ENCODE results near the gene C17orf113. TPM values are rescaled to one million over a fixed set of nuclear protein-coding genes. Genes with fewer than 3 reads are reported as not detected.

C17orf113 gene
- total RNA-seq, 1 experiment from 2014 or later: 0.74 TPM

DNA sequence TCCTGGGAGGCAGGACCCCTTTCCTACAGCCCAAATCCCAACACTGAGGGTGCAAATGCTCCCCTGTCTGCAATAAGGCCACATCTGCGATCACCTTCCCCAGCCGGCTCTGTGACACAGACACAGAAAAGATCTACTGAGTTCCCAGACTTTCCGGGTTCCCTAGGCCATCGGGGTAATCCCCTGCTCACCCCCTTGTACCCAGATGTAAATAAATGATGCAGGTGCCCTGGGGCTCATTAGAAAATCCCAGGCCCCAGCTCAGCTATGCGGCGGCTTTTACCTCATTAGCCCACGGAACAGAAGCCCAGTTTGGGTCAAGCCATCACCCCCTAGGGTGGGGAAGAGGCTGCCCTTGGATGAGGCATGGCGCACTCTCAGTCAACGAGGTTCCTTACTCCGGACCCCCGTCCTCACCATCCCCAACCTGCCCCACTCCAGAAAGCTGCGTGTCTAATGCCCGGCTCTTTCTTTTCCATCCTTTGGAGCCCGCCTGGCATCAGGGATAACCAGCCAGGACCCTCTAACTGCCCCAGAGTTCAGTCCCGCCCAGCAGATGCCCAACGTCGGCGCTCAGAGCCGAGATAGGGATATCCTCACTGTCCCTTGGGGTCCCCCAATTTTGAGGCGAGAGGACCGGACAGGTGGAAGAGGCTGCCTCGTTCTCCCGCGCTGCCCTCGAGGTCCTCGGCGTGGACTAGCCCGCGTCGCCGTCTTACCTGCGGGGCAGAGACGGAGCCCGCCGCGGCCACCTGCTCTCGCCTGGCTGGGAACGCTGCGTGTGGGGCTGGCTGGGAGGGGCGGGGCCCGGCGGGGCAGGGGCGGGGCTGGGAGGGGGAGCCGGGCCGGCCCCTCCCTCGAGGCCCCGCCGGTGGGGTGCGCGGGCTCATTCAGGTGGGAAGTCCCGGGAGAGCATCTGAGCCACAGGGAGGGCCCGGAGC, 47.6 kb upstream of the C17orf113 start, which contains the start of gene ZNF385C:
ZNF385C (minus strand) TSS at position 783 of the 941 bp plus-strand sequence. CDS start 35,417 bp downstream, outside the sequence.
- Histone ChIP-seq H3K27ac (ENCODE audit: low read length) (no peak within 1 kb of the TSS), H3K36me3 (ENCODE audit: control insufficient read depth, insufficient read depth, low read length) (no peaks in the 10 kb centered on the region), H3K4me3 (ENCODE audit: low read depth in 2 of 2, low read length in 2 of 2) (no peak within 1 kb of the TSS)

DNA sequence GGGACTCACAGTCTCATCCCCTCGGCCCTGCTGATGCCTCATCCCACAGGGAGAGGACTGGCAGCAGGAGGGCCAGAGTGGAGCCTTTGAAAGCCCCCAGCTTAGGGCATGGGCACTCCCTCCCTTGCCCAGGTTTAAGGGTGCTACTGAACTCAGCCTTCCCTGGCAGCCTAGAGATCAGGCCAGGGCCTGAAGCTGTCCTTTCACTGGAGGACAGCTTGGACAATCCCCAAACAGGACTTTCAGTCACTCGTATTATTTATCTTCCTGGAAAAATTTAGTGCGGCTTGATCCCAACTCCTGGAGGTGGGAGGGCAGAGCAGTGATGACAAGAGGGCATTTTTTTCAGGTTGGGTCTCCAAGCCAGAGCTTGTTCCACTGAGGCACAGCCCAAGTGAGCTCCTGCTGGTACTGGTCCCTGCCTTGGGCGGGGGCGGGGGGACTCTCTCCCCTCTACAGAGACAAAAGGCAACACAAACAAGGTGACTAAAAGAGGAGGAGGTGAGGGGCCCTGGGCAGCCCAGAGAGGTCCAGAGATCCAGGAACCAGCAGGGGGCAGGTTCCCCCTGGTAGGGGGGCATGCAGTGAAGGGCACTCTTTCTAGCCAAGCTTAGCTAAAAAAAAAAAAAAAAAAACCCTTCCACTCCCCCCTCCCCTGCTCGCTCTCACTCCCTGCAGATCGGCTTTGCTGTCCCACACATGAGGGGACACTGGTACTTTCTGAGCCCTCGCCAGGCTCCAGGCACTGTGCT, 46.1 kb upstream of the C17orf113 start:
- no peak overlapping the region for H3K4me3 ChIP-seq (ENCODE audit: low read depth in 2 of 2, low read length in 2 of 2)
- ATAC-seq (no peak), DNase-seq (ENCODE audit: low read depth, low spot score) (no peak)
- ChIA-PET POLR2A (no interaction called here), CTCF (interaction anchor here (0.5 kb wide), 1 partner anchor 10 kb away, joined by 3 read pairs; no protein-coding TSS in a partner anchor)
- no peaks in the 10 kb centered on the region for H3K36me3 ChIP-seq (ENCODE audit: control insufficient read depth, insufficient read depth, low read length)
- no TSS peak for BruUV-seq (replicated peaks)
- H3K27ac ChIP-seq (ENCODE audit: low read length): no peak overlapping the region
- in situ Hi-C loops (cut with HindIII; ENCODE audit: low pct_unique_long_range_greater_than_20kb, low sequenced_read_pairs) (no loop called here), intact Hi-C loops (cut with micrococcal nuclease; ENCODE audit: unreplicated experiment) (no loop called here)
- H3K9me3 ChIP-seq (ENCODE audit: control insufficient read depth, insufficient read depth, low read depth, low read length): no peaks in the 10 kb centered on the region
- H3K27me3 ChIP-seq (ENCODE audit: control insufficient read depth, insufficient read depth, low read length): no peaks in the 10 kb centered on the region
- no peak for TF ChIP-seq TCF7L2 (IDR thresholded peaks at IDR 0.05; ENCODE audit: low read depth, low read length)
- no peaks in the 10 kb centered on the region for H3K4me1 ChIP-seq (ENCODE audit: control insufficient read depth, insufficient read depth, low read length)

More for the DNA sequence above, 47.6 kb upstream of the C17orf113 start, which contains the start of gene ZNF385C:
- TF ChIP-seq SIN3A (IDR thresholded peaks at IDR 0.05; ENCODE audit: borderline replicate concordance, insufficient read depth, low read depth, low read length) (no peak), TCF7L2 (IDR thresholded peaks at IDR 0.05; ENCODE audit: low read depth, low read length) (no peak), POLR2AphosphoS5 (IDR thresholded peaks at IDR 0.05; ENCODE audit: low read depth, low read length) (no peak)
- TF ChIP-seq, protein P1, sequence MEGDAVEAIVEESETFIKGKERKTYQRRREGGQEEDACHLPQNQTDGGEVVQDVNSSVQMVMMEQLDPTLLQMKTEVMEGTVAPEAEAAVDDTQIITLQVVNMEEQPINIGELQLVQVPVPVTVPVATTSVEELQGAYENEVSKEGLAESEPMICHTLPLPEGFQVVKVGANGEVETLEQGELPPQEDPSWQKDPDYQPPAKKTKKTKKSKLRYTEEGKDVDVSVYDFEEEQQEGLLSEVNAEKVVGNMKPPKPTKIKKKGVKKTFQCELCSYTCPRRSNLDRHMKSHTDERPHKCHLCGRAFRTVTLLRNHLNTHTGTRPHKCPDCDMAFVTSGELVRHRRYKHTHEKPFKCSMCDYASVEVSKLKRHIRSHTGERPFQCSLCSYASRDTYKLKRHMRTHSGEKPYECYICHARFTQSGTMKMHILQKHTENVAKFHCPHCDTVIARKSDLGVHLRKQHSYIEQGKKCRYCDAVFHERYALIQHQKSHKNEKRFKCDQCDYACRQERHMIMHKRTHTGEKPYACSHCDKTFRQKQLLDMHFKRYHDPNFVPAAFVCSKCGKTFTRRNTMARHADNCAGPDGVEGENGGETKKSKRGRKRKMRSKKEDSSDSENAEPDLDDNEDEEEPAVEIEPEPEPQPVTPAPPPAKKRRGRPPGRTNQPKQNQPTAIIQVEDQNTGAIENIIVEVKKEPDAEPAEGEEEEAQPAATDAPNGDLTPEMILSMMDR (IDR thresholded peaks at IDR 0.05): no peak
- TF ChIP-seq, protein P2, sequence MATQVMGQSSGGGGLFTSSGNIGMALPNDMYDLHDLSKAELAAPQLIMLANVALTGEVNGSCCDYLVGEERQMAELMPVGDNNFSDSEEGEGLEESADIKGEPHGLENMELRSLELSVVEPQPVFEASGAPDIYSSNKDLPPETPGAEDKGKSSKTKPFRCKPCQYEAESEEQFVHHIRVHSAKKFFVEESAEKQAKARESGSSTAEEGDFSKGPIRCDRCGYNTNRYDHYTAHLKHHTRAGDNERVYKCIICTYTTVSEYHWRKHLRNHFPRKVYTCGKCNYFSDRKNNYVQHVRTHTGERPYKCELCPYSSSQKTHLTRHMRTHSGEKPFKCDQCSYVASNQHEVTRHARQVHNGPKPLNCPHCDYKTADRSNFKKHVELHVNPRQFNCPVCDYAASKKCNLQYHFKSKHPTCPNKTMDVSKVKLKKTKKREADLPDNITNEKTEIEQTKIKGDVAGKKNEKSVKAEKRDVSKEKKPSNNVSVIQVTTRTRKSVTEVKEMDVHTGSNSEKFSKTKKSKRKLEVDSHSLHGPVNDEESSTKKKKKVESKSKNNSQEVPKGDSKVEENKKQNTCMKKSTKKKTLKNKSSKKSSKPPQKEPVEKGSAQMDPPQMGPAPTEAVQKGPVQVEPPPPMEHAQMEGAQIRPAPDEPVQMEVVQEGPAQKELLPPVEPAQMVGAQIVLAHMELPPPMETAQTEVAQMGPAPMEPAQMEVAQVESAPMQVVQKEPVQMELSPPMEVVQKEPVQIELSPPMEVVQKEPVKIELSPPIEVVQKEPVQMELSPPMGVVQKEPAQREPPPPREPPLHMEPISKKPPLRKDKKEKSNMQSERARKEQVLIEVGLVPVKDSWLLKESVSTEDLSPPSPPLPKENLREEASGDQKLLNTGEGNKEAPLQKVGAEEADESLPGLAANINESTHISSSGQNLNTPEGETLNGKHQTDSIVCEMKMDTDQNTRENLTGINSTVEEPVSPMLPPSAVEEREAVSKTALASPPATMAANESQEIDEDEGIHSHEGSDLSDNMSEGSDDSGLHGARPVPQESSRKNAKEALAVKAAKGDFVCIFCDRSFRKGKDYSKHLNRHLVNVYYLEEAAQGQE (IDR thresholded peaks at IDR 0.05; ENCODE audit: insufficient read depth in 1 of 2, low read depth in 2 of 2, low read length in 1 of 2): no peak
- in situ Hi-C loops (cut with HindIII; ENCODE audit: low pct_unique_long_range_greater_than_20kb, low sequenced_read_pairs) (no loop called here), intact Hi-C loops (cut with micrococcal nuclease; ENCODE audit: unreplicated experiment) (no loop called here)
- ATAC-seq (no peak), DNase-seq (ENCODE audit: low read depth, low spot score) (no peak)
- ChIA-PET CTCF (interaction anchor here (0.8 kb wide), 1 partner anchor 30 kb away, joined by 3 read pairs; no protein-coding TSS in a partner anchor), POLR2A (no interaction called here)
- H3K27me3 ChIP-seq (ENCODE audit: control insufficient read depth, insufficient read depth, low read length): no peaks in the 10 kb centered on the region
- H3K4me1 ChIP-seq (ENCODE audit: control insufficient read depth, insufficient read depth, low read length): no peaks in the 10 kb centered on the region
- no TSS peak for BruUV-seq (replicated peaks)
- H3K9me3 ChIP-seq (ENCODE audit: control insufficient read depth, insufficient read depth, low read depth, low read length): no peaks in the 10 kb centered on the region

Data from Panc1 (cell line).